ENCODE data around the gene CALHM5.

CALHM5 gene

GRCh38 chr6:116500969-116501433, 10.4 kb upstream of the CALHM5 start:
- no peak overlapping the region for H3K4me3 ChIP-seq
- H3K27ac ChIP-seq: no peak overlapping the region

- no peak overlapping the region for H3K4me3 ChIP-seq
- no peak overlapping the region for H3K27ac ChIP-seq
Measured at GRCh38 chr6:116507324-116507723, 4.1 kb upstream of the CALHM5 start.

GRCh38 chr6:116508527-116508926, 2.9 kb upstream of the CALHM5 start:
- H3K27ac ChIP-seq: no peak overlapping the region
- H3K4me3 ChIP-seq: no peak overlapping the region

- H3K4me3 ChIP-seq: peak overlapping the region; percentile 6 to 32 (median 26)
- H3K27ac ChIP-seq: peak overlapping the region in 20 of 21 experiments; percentile 3 to 90 (median 64)
Measured at GRCh38 chr6:116512111-116512559, 696 bp downstream of the CALHM5 start.

GRCh38 chr6:116512734-116513133, 1.3 kb downstream of the CALHM5 start:
- peak overlapping the region in 6 of 7 experiments; percentile 12 to 32 (median 26) for H3K4me3 ChIP-seq
- H3K27ac ChIP-seq: peak overlapping the region in 12 of 21 experiments; percentile 7 to 90 (median 62)

- peak overlapping the region in 1 of 7 experiments; percentile 32 for H3K4me3 ChIP-seq
- peak overlapping the region in 5 of 21 experiments; percentile 7 to 70 (median 40) for H3K27ac ChIP-seq
Measured at GRCh38 chr6:116513224-116513875, 1.9 kb downstream of the CALHM5 start.

- no peak overlapping the region for H3K4me3 ChIP-seq
- no peak overlapping the region for H3K27ac ChIP-seq
Measured at GRCh38 chr6:116514111-116514510, 2.7 kb downstream of the CALHM5 start.

- Histone ChIP-seq H3K27ac (no peak overlapping the region), H3K4me3 (no peak overlapping the region)
Measured at GRCh38 chr6:116515141-116515540, 3.7 kb downstream of the CALHM5 start.

GRCh38 chr6:116518621-116519368, 7.4 kb downstream of the CALHM5 start:
- no peak overlapping the region for H3K4me3 ChIP-seq
- H3K27ac ChIP-seq: no peak overlapping the region

GRCh38 chr6:116522896-116523295, 11.5 kb downstream of the CALHM5 start:
- no peak overlapping the region for H3K4me3 ChIP-seq
- no peak overlapping the region for H3K27ac ChIP-seq

- Histone ChIP-seq H3K27ac (no peak overlapping the region), H3K4me3 (no peak overlapping the region)
Measured at GRCh38 chr6:116524236-116524635, 12.8 kb downstream of the CALHM5 start.

- no peak overlapping the region for H3K27ac ChIP-seq
- no peak overlapping the region for H3K4me3 ChIP-seq
Measured at GRCh38 chr6:116528133-116528532, 16.7 kb downstream of the CALHM5 start.

GRCh38 chr6:116528780-116529179, 17.3 kb downstream of the CALHM5 start:
- Histone ChIP-seq H3K4me3 (no peak overlapping the region), H3K27ac (no peak overlapping the region)

- Histone ChIP-seq H3K27ac (no peak overlapping the region), H3K4me3 (no peak overlapping the region)
Measured at GRCh38 chr6:116529466-116530290, 18.2 kb downstream of the CALHM5 start.

- no peak overlapping the region for H3K4me3 ChIP-seq
- no peak overlapping the region for H3K27ac ChIP-seq
Measured at GRCh38 chr6:116530436-116530835, 19.0 kb downstream of the CALHM5 start.

GRCh38 chr6:116531675-116532570, 20.5 kb downstream of the CALHM5 start:
- Histone ChIP-seq H3K27ac (no peak overlapping the region), H3K4me3 (no peak overlapping the region)

GRCh38 chr6:116533233-116533957, 22.0 kb downstream of the CALHM5 start:
- H3K27ac ChIP-seq: no peak overlapping the region
- H3K4me3 ChIP-seq: no peak overlapping the region

GRCh38 chr6:116535109-116535508, 23.7 kb downstream of the CALHM5 start:
- H3K27ac ChIP-seq: no peak overlapping the region
- H3K4me3 ChIP-seq: no peak overlapping the region

- no peak overlapping the region for H3K27ac ChIP-seq
- H3K4me3 ChIP-seq: no peak overlapping the region
Measured at GRCh38 chr6:116536216-116536621, 24.8 kb downstream of the CALHM5 start.

Data from skin epidermis (tissue), 12 donors.